Lower leg skin (tissue), 3 donors: ENCODE measurements around the gene FAM13A.
"Not testable (repeated sequence)": the region's sequence is repeated elsewhere in the genome, so short reads cannot be mapped to it uniquely, and the experiment has no call there.

ENCODE experiments used
- POLR2A ChIP-seq, 2 donors: fragments of 450-650 bp; IDR thresholded peaks; one replicate each; pipeline ENCODE4 v1.6.1; 2016 to 2017; ENCODE audit warnings: antibody characterized with exemption in 2 of 2, mild to moderate bottlenecking in 1 of 2, moderate library complexity in 1 of 2
- TF ChIP-seq, protein P1 (sequence below), 3 donors: fragments of 450-650 bp; IDR thresholded peaks; one replicate each; pipeline ENCODE4 v1.5.1; 2016; ENCODE audit warnings: antibody characterized with exemption in 3 of 3, mild to moderate bottlenecking in 3 of 3, moderate library complexity in 2 of 3

DNA sequence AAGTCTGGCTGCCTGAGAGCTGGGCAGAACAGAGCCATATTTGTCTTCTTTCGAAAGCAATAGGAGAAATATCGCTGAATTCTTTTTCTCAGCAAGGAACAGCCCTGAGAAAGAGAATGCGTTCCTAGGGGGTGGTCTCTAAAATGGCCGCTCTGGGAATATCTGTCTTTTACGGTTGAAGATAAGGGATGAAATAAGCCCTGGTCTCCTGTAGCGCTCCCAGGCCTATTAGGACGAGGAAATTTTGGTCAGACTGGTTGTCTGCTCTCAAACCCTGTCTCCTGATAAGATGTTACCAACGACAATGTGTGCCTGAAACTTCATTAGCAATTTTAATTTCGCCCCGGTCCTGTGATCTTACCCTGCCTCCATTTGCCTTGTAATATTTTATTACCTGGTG, 42.1 kb downstream of the FAM13A start:
- TF ChIP-seq POLR2A (IDR thresholded peaks at IDR 0.05) = not testable (repeated sequence)
- TF ChIP-seq, protein P1, sequence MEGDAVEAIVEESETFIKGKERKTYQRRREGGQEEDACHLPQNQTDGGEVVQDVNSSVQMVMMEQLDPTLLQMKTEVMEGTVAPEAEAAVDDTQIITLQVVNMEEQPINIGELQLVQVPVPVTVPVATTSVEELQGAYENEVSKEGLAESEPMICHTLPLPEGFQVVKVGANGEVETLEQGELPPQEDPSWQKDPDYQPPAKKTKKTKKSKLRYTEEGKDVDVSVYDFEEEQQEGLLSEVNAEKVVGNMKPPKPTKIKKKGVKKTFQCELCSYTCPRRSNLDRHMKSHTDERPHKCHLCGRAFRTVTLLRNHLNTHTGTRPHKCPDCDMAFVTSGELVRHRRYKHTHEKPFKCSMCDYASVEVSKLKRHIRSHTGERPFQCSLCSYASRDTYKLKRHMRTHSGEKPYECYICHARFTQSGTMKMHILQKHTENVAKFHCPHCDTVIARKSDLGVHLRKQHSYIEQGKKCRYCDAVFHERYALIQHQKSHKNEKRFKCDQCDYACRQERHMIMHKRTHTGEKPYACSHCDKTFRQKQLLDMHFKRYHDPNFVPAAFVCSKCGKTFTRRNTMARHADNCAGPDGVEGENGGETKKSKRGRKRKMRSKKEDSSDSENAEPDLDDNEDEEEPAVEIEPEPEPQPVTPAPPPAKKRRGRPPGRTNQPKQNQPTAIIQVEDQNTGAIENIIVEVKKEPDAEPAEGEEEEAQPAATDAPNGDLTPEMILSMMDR (IDR thresholded peaks at IDR 0.05) = not testable (repeated sequence)
